Common myeloid progenitor, CD34-positive (primary cell): Measurements from ENCODE around the gene SERPINB7.

Experiments
- CTCF ChIA-PET: fragments of 350-600 bp; sonication (Branson Sonifier 250); formaldehyde crosslinking; loops from one replicate; lab custom pipeline; 2021; ENCODE audit warnings: antibody characterized with exemption; lab: Charles Lee
- POLR2A ChIA-PET: fragments of 350-600 bp; sonication (Branson Sonifier 250); formaldehyde crosslinking; loops from one replicate; lab custom pipeline; 2021; ENCODE audit warnings: antibody characterized with exemption; lab: Charles Lee
- DNase-seq, 3 donors: peaks; one replicate each; pipeline versions ENCODE4 v3.0.0 to v3.0.0-alpha.2; 2013
- H3K27ac ChIP-seq, 2 experiments: 1 replicate in 1 of 2; 2 replicates in 1 of 2; pipeline ENCODE4 v1.7.0; 2013; ENCODE audit warnings: inconsistent platforms in 2 of 2, low read length in 2 of 2, mild to moderate bottlenecking in 2 of 2, low read depth in 1 of 2, moderate library complexity in 1 of 2; ENCODE audit not compliant: severe bottlenecking in 2 of 2, insufficient read depth in 1 of 2, poor library complexity in 1 of 2
- H3K27me3 ChIP-seq, 5 experiments: replicated peaks in 2 of 5; 1 replicate in 3 of 5; 2 replicates in 2 of 5; pipeline versions ENCODE4 v1.6.1 to v1.7.0; 2013; ENCODE audit warnings: low read length in 4 of 5, mild to moderate bottlenecking in 2 of 5, moderate library complexity in 2 of 5, inconsistent platforms in 1 of 5; ENCODE audit not compliant: insufficient read depth in 5 of 5, control insufficient read depth in 4 of 5
- H3K36me3 ChIP-seq, 4 experiments: 1 replicate in 2 of 4; 2 replicates in 2 of 4; pipeline versions ENCODE4 v1.6.1 to v1.7.0; 2013; ENCODE audit warnings: low read length in 3 of 4, control low read depth in 1 of 4, mild to moderate bottlenecking in 1 of 4; ENCODE audit not compliant: control insufficient read depth in 4 of 4, insufficient read depth in 4 of 4
- H3K4me1 ChIP-seq, 4 experiments: 1 replicate in 3 of 4; 2 replicates in 1 of 4; pipeline versions ENCODE4 v1.6.1 to v1.7.1; 2013; ENCODE audit warnings: low read length in 3 of 4, mild to moderate bottlenecking in 3 of 4, control low read depth in 1 of 4, inconsistent platforms in 1 of 4, moderate library complexity in 1 of 4; ENCODE audit not compliant: control insufficient read depth in 4 of 4, insufficient read depth in 4 of 4; ENCODE audit errors: control extremely low read depth in 1 of 4
- H3K4me3 ChIP-seq, 7 experiments: 1 replicate in 4 of 7; 2 replicates in 3 of 7; pipeline versions ENCODE4 v1.5.1 to v1.7.0; 2013; ENCODE audit warnings: mild to moderate bottlenecking in 7 of 7, low read length in 6 of 7, moderate library complexity in 6 of 7, inconsistent platforms in 2 of 7, low read depth in 2 of 7, control low read depth in 1 of 7; ENCODE audit not compliant: insufficient read depth in 4 of 7, control insufficient read depth in 1 of 7; ENCODE audit errors: extremely low read depth in 1 of 7
- H3K9me3 ChIP-seq, 5 experiments: 1 replicate in 4 of 5; 2 replicates in 1 of 5; pipeline versions ENCODE4 v1.6.1 to v1.7.1; 2013; ENCODE audit warnings: low read length in 4 of 5, mild to moderate bottlenecking in 2 of 5, inconsistent platforms in 1 of 5, low read depth in 1 of 5, moderate library complexity in 1 of 5; ENCODE audit not compliant: control insufficient read depth in 4 of 5, insufficient read depth in 2 of 5; ENCODE audit errors: control extremely low read depth in 1 of 5
- WGBS: methylation state at CpG from one replicate; pipeline ENCODE4 v1.1.5; 2013; ENCODE audit not compliant: insufficient coverage; 5-methylcytosine and 5-hydroxymethylcytosine counted together

Gene SERPINB7

DNA sequence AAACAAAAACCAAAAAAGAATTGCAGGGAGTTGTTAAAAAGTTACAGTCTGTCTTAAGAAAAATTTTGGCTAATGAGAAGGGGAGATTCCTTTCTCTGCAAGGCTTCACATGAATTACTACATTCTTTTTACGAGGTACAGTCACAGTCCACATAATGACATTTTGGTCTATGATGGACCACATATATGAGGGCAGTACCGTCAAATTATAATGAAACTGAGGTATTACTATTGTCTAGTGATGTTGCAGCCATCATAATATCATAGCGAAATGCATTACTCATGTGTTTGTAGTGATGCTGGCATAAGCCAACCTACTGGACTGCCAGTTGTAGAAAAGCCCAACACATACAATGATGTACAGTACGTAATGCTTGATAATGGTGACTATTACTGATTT lies 12.5 kb downstream of the SERPINB7 start:
- 100% methylated on average over 1 of the region's 4 CpGs for WGBS
- H3K27me3 ChIP-seq = no peaks in the 10 kb centered on the region
- POLR2A ChIA-PET = no interaction called here

DNA sequence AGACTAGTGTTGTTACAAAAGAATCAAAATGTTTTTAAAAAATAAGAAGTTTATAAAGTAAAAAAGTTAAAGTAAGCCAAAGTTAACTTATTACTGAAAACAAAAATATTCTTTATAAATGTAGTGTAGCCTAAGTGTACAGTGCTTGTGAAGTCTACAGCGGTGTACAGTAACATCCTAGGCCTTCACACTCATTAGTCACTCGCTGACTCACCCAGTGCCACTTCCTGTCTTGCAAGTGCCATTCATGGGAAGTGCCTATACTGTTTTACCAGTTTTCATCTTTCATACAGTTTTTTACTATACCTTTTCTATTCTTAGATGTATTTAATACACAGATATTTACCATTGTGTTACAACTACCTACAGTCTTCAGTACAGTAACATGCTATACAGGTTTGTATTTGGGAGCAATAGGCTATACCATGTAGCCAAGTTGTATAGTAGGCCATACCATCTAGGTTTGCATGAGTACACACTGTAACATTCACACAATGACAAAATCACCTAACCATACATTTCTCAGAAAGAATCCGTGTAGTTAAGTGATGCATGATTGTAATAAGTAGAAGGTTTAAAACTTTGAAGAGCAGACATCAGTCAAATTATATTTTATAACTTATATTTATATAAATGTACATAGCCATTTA lies 13.4 kb downstream of the SERPINB7 start:
- POLR2A ChIA-PET = interaction anchor here (0.6 kb wide), 1 partner anchor 48 kb away, joined by 4 read pairs; no protein-coding TSS in a partner anchor
- Histone ChIP-seq H3K4me3 (no peak overlapping the region), H3K27me3 (no peaks in the 10 kb centered on the region), H3K4me1 (no peaks in the 10 kb centered on the region), H3K9me3 (no peaks in the 10 kb centered on the region), H3K27ac (no peak overlapping the region), H3K36me3 (no peaks in the 10 kb centered on the region)
- CTCF ChIA-PET = no interaction called here
- DNase-seq = peak; percentile 52 to 86 (median 84)
- 40% methylated on average over 1 of the region's 3 CpGs for WGBS

More for the DNA sequence above, 12.5 kb downstream of the SERPINB7 start:
- CTCF ChIA-PET = no interaction called here
- no peak for DNase-seq
- Histone ChIP-seq H3K4me1 (no peaks in the 10 kb centered on the region), H3K36me3 (no peaks in the 10 kb centered on the region), H3K27ac (no peak overlapping the region), H3K4me3 (no peak overlapping the region), H3K9me3 (no peaks in the 10 kb centered on the region)

DNA sequence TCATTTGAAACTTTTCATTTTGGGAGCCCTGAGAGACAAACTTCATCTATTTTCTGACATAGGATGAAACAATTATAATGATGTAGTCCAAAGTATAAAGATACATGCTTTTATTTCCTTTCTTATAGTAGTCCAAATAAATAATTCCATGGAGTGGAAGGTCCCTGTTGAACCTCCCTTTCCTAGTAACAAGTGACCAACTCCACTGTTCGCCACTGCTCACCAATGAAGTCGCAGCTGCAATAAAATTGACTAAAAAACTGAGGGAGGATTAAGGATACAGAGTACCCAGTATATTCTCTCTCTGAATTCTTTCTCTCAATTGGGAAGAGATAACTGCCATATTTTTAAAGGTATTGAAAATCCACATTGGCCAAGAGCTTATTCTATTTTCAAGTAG lies 14.1 kb downstream of the SERPINB7 start:
- Histone ChIP-seq H3K4me3 (no peak overlapping the region), H3K27ac (no peak overlapping the region), H3K9me3 (no peaks in the 10 kb centered on the region), H3K27me3 (no peaks in the 10 kb centered on the region), H3K4me1 (no peaks in the 10 kb centered on the region), H3K36me3 (no peaks in the 10 kb centered on the region)
- ChIA-PET CTCF (no interaction called here), POLR2A (no interaction called here)
- no CpG with 5 or more reads among the region's 2 CpGs for WGBS
- no peak for DNase-seq

DNA sequence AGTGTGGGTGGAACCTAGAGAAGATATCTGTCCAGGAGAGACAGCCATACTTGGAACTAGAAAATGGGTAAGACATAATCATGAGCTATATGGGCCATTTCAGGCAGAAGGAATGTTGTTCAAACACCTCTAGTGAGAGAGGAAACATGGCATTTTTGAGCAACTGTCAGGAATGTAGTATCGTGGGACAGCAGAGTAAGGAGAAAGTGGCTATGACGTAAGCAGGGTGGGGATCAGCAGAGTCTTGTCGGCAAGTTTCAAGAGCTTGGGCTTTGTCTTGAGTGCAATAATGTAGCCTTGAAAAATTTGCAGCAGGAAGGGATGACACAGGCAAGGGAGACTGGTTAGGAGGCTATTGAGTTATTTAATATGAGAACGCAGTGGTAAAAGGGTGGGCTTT lies 20.4 kb downstream of the SERPINB7 start:
- WGBS = 100% methylated on average over 2 of the region's 4 CpGs
- CTCF ChIA-PET = no interaction called here

DNA sequence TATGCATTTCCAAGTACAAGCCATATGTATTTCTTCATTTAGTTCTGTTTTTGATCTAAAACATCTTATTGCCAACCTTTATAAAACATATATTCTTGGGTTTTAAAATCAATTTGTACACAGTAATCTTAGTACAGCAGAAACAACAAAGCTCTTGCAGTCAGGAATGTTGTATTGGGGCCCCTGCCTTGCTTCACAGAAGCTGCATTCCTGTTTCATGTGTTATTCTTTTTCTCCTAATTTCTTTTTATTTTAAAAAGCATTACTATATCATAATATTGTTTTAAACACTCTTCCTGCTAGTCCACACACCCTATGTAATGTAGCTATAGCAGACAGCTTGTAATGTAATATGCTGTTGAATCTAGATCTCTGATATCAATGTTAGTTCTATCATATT lies 24.0 kb downstream of the SERPINB7 start:
- no peaks in the 10 kb centered on the region for H3K36me3 ChIP-seq
- ChIA-PET POLR2A (no interaction called here), CTCF (interaction anchor here (1.1 kb wide), 1 partner anchor 14 kb away, joined by 3 read pairs; no protein-coding TSS in a partner anchor)
- no peaks in the 10 kb centered on the region for H3K27me3 ChIP-seq
- no peak overlapping the region for H3K4me3 ChIP-seq
- no peaks in the 10 kb centered on the region for H3K4me1 ChIP-seq
- H3K9me3 ChIP-seq = no peaks in the 10 kb centered on the region
- no peak overlapping the region for H3K27ac ChIP-seq
- DNase-seq = no peak

More for the DNA sequence above, 20.4 kb downstream of the SERPINB7 start:
- H3K27ac ChIP-seq = no peak overlapping the region
- H3K36me3 ChIP-seq = no peaks in the 10 kb centered on the region
- POLR2A ChIA-PET = no interaction called here
- no peaks in the 10 kb centered on the region for H3K9me3 ChIP-seq
- no peak for DNase-seq
- no peaks in the 10 kb centered on the region for H3K4me1 ChIP-seq
- no peak overlapping the region for H3K4me3 ChIP-seq
- no peaks in the 10 kb centered on the region for H3K27me3 ChIP-seq

- Histone ChIP-seq H3K36me3 (no peaks in the 10 kb centered on the region), H3K9me3 (no peaks in the 10 kb centered on the region), H3K4me1 (no peaks in the 10 kb centered on the region), H3K27me3 (no peaks in the 10 kb centered on the region), H3K4me3 (no peak overlapping the region), H3K27ac (no peak overlapping the region)
- CTCF ChIA-PET = no interaction called here
- WGBS = 84% methylated on average over 4 of the region's 4 CpGs
- POLR2A ChIA-PET = no interaction called here
- no peak for DNase-seq
Observed at GRCh38 chr18:63801343-63801742, 26.1 kb downstream of the SERPINB7 start.

GRCh38 chr18:63808125-63808524 lies 32.9 kb downstream of the SERPINB7 start:
- Histone ChIP-seq H3K4me3 (no peak overlapping the region), H3K27ac (no peak overlapping the region), H3K36me3 (no peaks in the 10 kb centered on the region), H3K27me3 (no peaks in the 10 kb centered on the region), H3K9me3 (no peaks in the 10 kb centered on the region), H3K4me1 (no peaks in the 10 kb centered on the region)
- CTCF ChIA-PET = no interaction called here
- 94% methylated on average over 2 of the region's 4 CpGs for WGBS
- POLR2A ChIA-PET = no interaction called here
- DNase-seq = no peak
